Upper lobe of left lung (tissue), 4 donors: Measurements from ENCODE around the gene PTPRD.

Experiments
- CTCF ChIP-seq, 6 experiments: fragments of 450-650 bp in 4 of 6; fragments of 200-600 bp in 2 of 6; sonication (generic) in 2 of 6; IDR thresholded peaks; one replicate each; pipeline ENCODE4 v1.5.1; 2016 to 2019; ENCODE audit warnings: antibody characterized with exemption in 6 of 6
- EP300 ChIP-seq, 4 donors: sonication (generic); formaldehyde crosslinking; IDR thresholded peaks; one replicate each; pipeline ENCODE4 v1.5.1; 2017; ENCODE audit warnings: antibody characterized with exemption in 4 of 4, control low read depth in 2 of 4
- POLR2A ChIP-seq, 4 donors: fragments of 450-650 bp; IDR thresholded peaks; one replicate each; pipeline ENCODE4 v1.5.1; 2016 to 2017; ENCODE audit warnings: antibody characterized with exemption in 4 of 4, mild to moderate bottlenecking in 2 of 4
- POLR2AphosphoS5 ChIP-seq, 2 donors: sonication (generic); formaldehyde crosslinking; IDR thresholded peaks; one replicate each; pipeline ENCODE4 v1.5.1; 2017; ENCODE audit warnings: antibody characterized with exemption in 2 of 2

DNA sequence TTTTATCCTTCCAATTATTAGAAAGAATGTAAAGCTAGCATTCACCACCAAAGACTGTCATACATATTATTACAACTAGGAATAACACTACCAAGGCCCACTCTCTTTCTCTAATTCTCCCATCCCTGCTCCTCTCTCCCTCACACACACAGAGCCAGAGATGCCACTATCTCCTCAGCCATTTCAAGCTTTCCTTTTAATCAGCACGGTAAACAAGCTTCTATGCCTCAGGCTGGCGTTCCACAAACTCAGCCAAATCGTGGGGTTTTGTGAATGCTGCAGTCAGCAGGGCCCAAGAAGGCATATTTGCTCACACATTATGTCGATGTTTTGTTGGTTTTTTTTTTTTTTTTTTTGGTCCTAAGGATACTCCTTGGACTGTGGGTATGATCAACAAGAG lies 1833.3 kb downstream of the PTPRD start:
- TF ChIP-seq CTCF (IDR thresholded peaks at IDR 0.05): no peak
- no peak for TF ChIP-seq POLR2AphosphoS5 (IDR thresholded peaks at IDR 0.05)
- no peak for TF ChIP-seq POLR2A (IDR thresholded peaks at IDR 0.05)
- TF ChIP-seq EP300 (IDR thresholded peaks at IDR 0.05): no peak
